HepG2 (cell line): ENCODE results near the gene CLDN11. TPM values are rescaled to one million over a fixed set of nuclear protein-coding genes. Genes with fewer than 3 reads are reported as not detected.
A peak's percentile ranks its signal among the peaks of the same experiment; 100 is the strongest.

Source experiments
- ATAC-seq: fragments of 200-7000 bp; cut with Tn5 transposase; 3 replicates; pipeline ENCODE4 v1.9.1; 2020; ENCODE audit warnings: mild to moderate bottlenecking, moderate library complexity
- BruUV-seq: library from RNA; stranded (reverse); fragments of 400-500 nt; replicated peaks from 2 replicates; lab custom pipeline; 2021; lab: Mats Ljungman, UMichigan
- CTCF ChIA-PET: fragments of 300-600 bp; formaldehyde crosslinking; extraction: SDS; loops from one replicate; lab custom pipeline; 2021; ENCODE audit warnings: low total read pairs, inconsistent platforms, low intra/inter-chr PET ratio; lab: Yijun Ruan, JAX
- POLR2A ChIA-PET: fragments of 350-600 bp; sonication (Branson Sonifier 250); formaldehyde crosslinking; loops from one replicate; lab custom pipeline; 2020; ENCODE audit warnings: antibody characterized with exemption, inconsistent platforms; lab: Yijun Ruan, JAX
- DNase-seq: peaks from one replicate; pipeline ENCODE4 v3.0.0-alpha.2; 2015; ENCODE audit warnings: low spot score
- FAIRE-seq: peaks from 3 replicates; lab custom pipeline; 2011; peaks lifted over from hg19 to GRCh38; lab: Jason Lieb, UNC
- H2AFZ ChIP-seq: one replicate; pipeline ENCODE4 v1.6.1; 2011; ENCODE audit warnings: low read length, inconsistent platforms
- H3K27ac ChIP-seq: fragments of 300-600 bp; 3 replicates; pipeline ENCODE4 v1.8.0; 2011; ENCODE audit warnings: mixed run types, mild to moderate bottlenecking, mixed read lengths, low read length, inconsistent platforms; ENCODE audit not compliant: insufficient read depth; ENCODE audit errors: extremely low read length
- H3K27me3 ChIP-seq, 2 experiments: fragments of 200-600 bp in 1 of 2; 2 replicates in 1 of 2; 3 replicates in 1 of 2; pipeline versions ENCODE4 v1.6.0 to v1.8.0; 2011; ENCODE audit warnings: low read length in 2 of 2, mild to moderate bottlenecking in 2 of 2, moderate library complexity in 2 of 2, inconsistent platforms in 1 of 2; ENCODE audit not compliant: insufficient read depth in 2 of 2, control insufficient read depth in 1 of 2
- H3K36me3 ChIP-seq, 2 experiments: fragments of 200-600 bp in 1 of 2; replicated peaks in 1 of 2; 2 replicates in 1 of 2; 3 replicates in 1 of 2; pipeline versions ENCODE4 v1.5.1 to v1.8.0; 2011; ENCODE audit warnings: low read length in 2 of 2, inconsistent platforms in 1 of 2; ENCODE audit not compliant: insufficient read depth in 2 of 2, control insufficient read depth in 1 of 2
- H3K4me1 ChIP-seq: 2 replicates; pipeline ENCODE4 v1.5.1; 2012; ENCODE audit warnings: low read length, inconsistent platforms; ENCODE audit not compliant: insufficient read depth
- H3K4me2 ChIP-seq: 2 replicates; pipeline ENCODE4 v1.6.0; 2011; ENCODE audit warnings: low read depth, low read length, inconsistent platforms
- H3K4me3 ChIP-seq, 3 experiments: fragments of 200-600 bp in 1 of 3; sonication (generic), shearing (Covaris generic) in 1 of 3; replicated peaks in 1 of 3; 2 replicates each; pipeline ENCODE4 v1.5.1; 2011 to 2016; ENCODE audit warnings: low read length in 3 of 3, inconsistent platforms in 2 of 3, low read depth in 2 of 3, mild to moderate bottlenecking in 2 of 3, control low read depth in 1 of 3, mixed read lengths in 1 of 3; ENCODE audit not compliant: insufficient read depth in 1 of 3
- H3K79me2 ChIP-seq: one replicate; pipeline ENCODE4 v1.6.1; 2011; ENCODE audit warnings: low read length, inconsistent platforms; ENCODE audit not compliant: insufficient read depth
- H3K9ac ChIP-seq: 2 replicates; pipeline ENCODE4 v1.6.0; 2011; ENCODE audit warnings: mild to moderate bottlenecking, low read depth, low read length, inconsistent platforms; ENCODE audit not compliant: insufficient read depth
- H3K9me3 ChIP-seq: 2 replicates; pipeline ENCODE4 v1.5.1; 2012; ENCODE audit warnings: mild to moderate bottlenecking, low read length
- H4K20me1 ChIP-seq: 2 replicates; pipeline ENCODE4 v1.6.0; 2011; ENCODE audit warnings: inconsistent platforms, mild to moderate bottlenecking, low read length, moderate library complexity; ENCODE audit not compliant: insufficient read depth
- MIER3 ChIP-seq: IDR thresholded peaks from 2 replicates; pipeline ENCODE4 v1.6.1; 2016; ENCODE audit warnings: missing compliant biosample characterization, borderline replicate concordance
- MYNN ChIP-seq: sonication (generic); formaldehyde crosslinking; IDR thresholded peaks from 2 replicates; pipeline ENCODE4 v1.4.0; 2020; ENCODE audit warnings: mild to moderate bottlenecking, low read depth, missing genetic modification reagents
- NRL ChIP-seq: sonication (generic); formaldehyde crosslinking; IDR thresholded peaks from 2 replicates; pipeline ENCODE4 v1.5.0; 2020; ENCODE audit warnings: missing genetic modification reagents, mild to moderate bottlenecking, moderate library complexity, borderline replicate concordance
- PPARG ChIP-seq: conservative IDR thresholded peaks from 2 replicates; pipeline ENCODE4 v1.6.1; 2016; ENCODE audit warnings: missing biosample characterization, missing genetic modification reagents
- SMYD3 ChIP-seq: sonication (generic); formaldehyde crosslinking; IDR thresholded peaks from 2 replicates; pipeline ENCODE4 v1.8.1; 2023; ENCODE audit warnings: mild to moderate bottlenecking, missing genetic modification reagents
- ZBTB33 ChIP-seq: sonication (generic); formaldehyde crosslinking; IDR thresholded peaks from 2 replicates; pipeline ENCODE4 v1.4.0; 2020; ENCODE audit warnings: missing genetic modification reagents
- ZBTB38 ChIP-seq: sonication (generic); formaldehyde crosslinking; IDR thresholded peaks from 2 replicates; pipeline ENCODE4 v1.5.1; 2020; ENCODE audit warnings: mild to moderate bottlenecking, missing genetic modification reagents
- ZNF614 ChIP-seq: IDR thresholded peaks from 2 replicates; pipeline ENCODE4 v1.6.1; 2018; ENCODE audit warnings: missing biosample characterization, missing genetic modification reagents, inconsistent platforms, borderline replicate concordance
- WGBS: methylation state at CpG from one replicate; pipeline ENCODE4 v1.1.6; 2017; ENCODE audit warnings: low lambda C conversion rate; 5-methylcytosine and 5-hydroxymethylcytosine counted together
- in situ Hi-C: cut with HindIII; loops from 2 replicates; pipeline ENCODE4 v1.10.0; 2017; ENCODE audit warnings: low pct_unique_long_range_greater_than_20kb; ENCODE audit not compliant: extremely low pct_ligation_motif_present
- intact Hi-C: fragments of 100-400 bp; cut with micrococcal nuclease; formaldehyde crosslinking; loops from one replicate; pipeline ENCODE4 v1.10.0; 2022; ENCODE audit not compliant: unreplicated experiment
- polyA plus RNA-seq, 8 experiments: library from polyadenylated mRNA; depleted of rRNA in 3 of 8; stranded (reverse) in 7 of 8; unstranded in 1 of 8; fragments of >200 nt; fragmentation: Illumina TruSeq in 4 of 8; extraction: Trizol in 4 of 8; gene quantifications; 2 replicates each; pipeline versions ENCODE4 v1.2.1 to v1.2.3, GENCODE V29; 2011 to 2016; ENCODE audit warnings: low read depth in 4 of 8, missing spikeins in 1 of 8, mixed read lengths in 1 of 8; ENCODE audit not compliant: insufficient read depth in 1 of 8
- total RNA-seq, 5 experiments: library from RNA; depleted of rRNA; stranded (reverse); fragments of >200 nt; fragmentation: Illumina TruSeq; extraction: Trizol; gene quantifications; 2 replicates each; pipeline ENCODE4 v1.2.3, GENCODE V29; 2016; ENCODE audit warnings: low read depth in 1 of 5

The CLDN11 gene
- total and polyA plus RNA-seq, 2 of the 13 experiments (the other 11 are each of a cell fraction or from before 2014, with no cell fraction given), result 4.2 to 4.9 TPM

- no peaks in the 10 kb centered on the region for H3K79me2 ChIP-seq
- TF ChIP-seq MIER3 (CRISPR knock-in tag) (no peak), PPARG (CRISPR knock-in tag) (no peak), NRL (no peak), SMYD3 (CRISPR knock-in tag) (no peak), MYNN (CRISPR knock-in tag) (no peak)
- H4K20me1 ChIP-seq, result no peaks in the 10 kb centered on the region
- no peaks in the 10 kb centered on the region for H3K9me3 ChIP-seq
- FAIRE-seq (no peak), DNase-seq (no peak), ATAC-seq (no peak)
- H2AFZ ChIP-seq, result no peak overlapping the region
- H3K27me3 ChIP-seq, result no peaks in the 10 kb centered on the region; a peak in 1 of 5 replicates
- in situ Hi-C loops, result loop anchor here (10.0 kb wide), 1 partner anchor 278 kb away; no protein-coding TSS in a partner anchor
- H3K9ac ChIP-seq, result no peak overlapping the region
- ChIA-PET CTCF (no interaction called here), POLR2A (no interaction called here)
- peaks cover 40% of the 10 kb centered on the region for H3K4me1 ChIP-seq
- H3K4me2 ChIP-seq, result no peak overlapping the region
- intact Hi-C loops, result no loop called here
- no peak overlapping the region for H3K4me3 ChIP-seq
- no TSS peak for BruUV-seq
- no peaks in the 10 kb centered on the region for H3K36me3 ChIP-seq
- no peak overlapping the region for H3K27ac ChIP-seq
- WGBS, result 88% methylated on average over 1 of the region's 1 CpG
These were observed 1.6 kb upstream of the CLDN11 start for GRCh38 chr3:170417090-170417489.

- DNase-seq (no peak), ATAC-seq (no peak), FAIRE-seq (no peak)
- no peak overlapping the region for H2AFZ ChIP-seq
- no peak overlapping the region for H3K4me3 ChIP-seq
- ChIA-PET POLR2A (no interaction called here), CTCF (no interaction called here)
- intact Hi-C loops (no loop called here), in situ Hi-C loops (loop anchor here (5.0 to 10.0 kb wide), 3 partner anchors 78 to 395 kb away; no protein-coding TSS in a partner anchor)
- no peak overlapping the region for H3K9ac ChIP-seq
- no peak overlapping the region for H3K27ac ChIP-seq
- TF ChIP-seq ZBTB33 (peak; percentile 6; the same call in 1 of the 2 replicates), ZBTB38 (CRISPR knock-in tag) (peak; percentile 37; the same call in 1 of the 2 replicates), ZNF614 (CRISPR knock-in tag) (no peak)
- no peaks in the 10 kb centered on the region; a peak in 1 of 5 replicates for H3K27me3 ChIP-seq
- no peaks in the 10 kb centered on the region for H3K79me2 ChIP-seq
- H3K9me3 ChIP-seq, result no peaks in the 10 kb centered on the region
- H3K4me2 ChIP-seq, result no peak overlapping the region
- H3K4me1 ChIP-seq, result peaks cover 58% of the 10 kb centered on the region
- no peaks in the 10 kb centered on the region for H3K36me3 ChIP-seq
- 95% methylated on average over 57 of the region's 58 CpGs for WGBS
- no TSS peak for BruUV-seq
- no peaks in the 10 kb centered on the region for H4K20me1 ChIP-seq
These were observed 954 bp downstream of the CLDN11 start for GRCh38 chr3:170419557-170420087.
